ENCODE measurements around the gene SLC12A7. TPM values are rescaled to one million over a fixed set of nuclear protein-coding genes. Genes with fewer than 3 reads are reported as not detected.
"Not testable (repeated sequence)": the region's sequence is repeated elsewhere in the genome, so short reads cannot be mapped to it uniquely, and the experiment has no call there.

Gene SLC12A7
- total RNA-seq, 1 donor from 2014 or later, result 30.5 TPM

GRCh38 chr5:1127959-1128785 lies 16.3 kb upstream of the SLC12A7 start:
- Mint-ChIP-seq H3K27ac (ENCODE audit: unreplicated experiment) (no peak overlapping the region), H3K36me3 (ENCODE audit: low read depth, unreplicated experiment) (no peaks in the 10 kb centered on the region)

GRCh38 chr5:1125695-1126094 lies 13.8 kb upstream of the SLC12A7 start:
- Mint-ChIP-seq H3K27me3 (ENCODE audit: low read depth, unreplicated experiment) (peaks cover 28% of the 10 kb centered on the region), H3K4me1 (ENCODE audit: low read depth, unreplicated experiment) (peaks cover 18% of the 10 kb centered on the region)
- H3K27ac ChIP-seq (ENCODE audit: low read depth, low read length); H3K9me3 ChIP-seq (ENCODE audit: insufficient read depth, low read depth, low read length); H3K9ac ChIP-seq (ENCODE audit: low read length); H3K27ac Mint-ChIP-seq (ENCODE audit: unreplicated experiment); H3K9me3 Mint-ChIP-seq (ENCODE audit: unreplicated experiment); H2AFZ ChIP-seq (ENCODE audit: low read depth, low read length); H3K27me3 ChIP-seq (ENCODE audit: insufficient read depth, low read length); H3K36me3 Mint-ChIP-seq (ENCODE audit: low read depth, unreplicated experiment); H3K4me1 ChIP-seq (ENCODE audit: insufficient read depth, low read length); FAIRE-seq; H3K4me3 Mint-ChIP-seq (ENCODE audit: unreplicated experiment); H4K20me1 ChIP-seq (ENCODE audit: insufficient read depth, low read length); H3K4me2 ChIP-seq (ENCODE audit: low read length); H3K79me2 ChIP-seq (ENCODE audit: insufficient read depth, low read length); DNase-seq (ENCODE audit: low read depth); H3K36me3 ChIP-seq (ENCODE audit: insufficient read depth, low read length); H3K4me3 ChIP-seq (ENCODE audit: insufficient read depth, low read depth, low read length): not testable (repeated sequence)

More at GRCh38 chr5:1127959-1128785, 16.3 kb upstream of the SLC12A7 start:
- Mint-ChIP-seq H3K9me3 (ENCODE audit: unreplicated experiment) (no peaks in the 10 kb centered on the region), H3K4me1 (ENCODE audit: low read depth, unreplicated experiment) (peaks cover 14% of the 10 kb centered on the region), H3K27me3 (ENCODE audit: low read depth, unreplicated experiment) (peaks cover 28% of the 10 kb centered on the region), H3K4me3 (ENCODE audit: unreplicated experiment) (no peak overlapping the region)
- H3K4me3 ChIP-seq (ENCODE audit: insufficient read depth, low read depth, low read length), result no peak overlapping the region
- no peak overlapping the region for H3K9ac ChIP-seq (ENCODE audit: low read length)
- no peak for FAIRE-seq
- no peak for DNase-seq (ENCODE audit: low read depth)
- TF ChIP-seq CTCF (IDR thresholded peaks at IDR 0.05; ENCODE audit: insufficient read depth, low read depth, low read length) (no peak), EZH2 (IDR thresholded peaks at IDR 0.05; ENCODE audit: insufficient read depth, low read length) (no peak)
- H4K20me1 ChIP-seq (ENCODE audit: insufficient read depth, low read length), result no peaks in the 10 kb centered on the region
- peaks cover 10% of the 10 kb centered on the region for H3K27me3 ChIP-seq (ENCODE audit: insufficient read depth, low read length)
- H3K4me2 ChIP-seq (ENCODE audit: low read length), result no peak overlapping the region
- H3K79me2 ChIP-seq (ENCODE audit: insufficient read depth, low read length), result no peaks in the 10 kb centered on the region
- H3K9me3 ChIP-seq (ENCODE audit: insufficient read depth, low read depth, low read length), result no peaks in the 10 kb centered on the region
- no peaks in the 10 kb centered on the region for H3K36me3 ChIP-seq (ENCODE audit: insufficient read depth, low read length)
- no peak overlapping the region for H2AFZ ChIP-seq (ENCODE audit: low read depth, low read length)
- H3K27ac ChIP-seq (ENCODE audit: low read depth, low read length), result no peak overlapping the region
- no peaks in the 10 kb centered on the region for H3K4me1 ChIP-seq (ENCODE audit: insufficient read depth, low read length)

- Mint-ChIP-seq H3K4me1 (ENCODE audit: low read depth, unreplicated experiment) (peaks cover 21% of the 10 kb centered on the region), H3K27ac (ENCODE audit: unreplicated experiment) (no peak overlapping the region), H3K9me3 (ENCODE audit: unreplicated experiment) (no peaks in the 10 kb centered on the region), H3K4me3 (ENCODE audit: unreplicated experiment) (no peak overlapping the region), H3K36me3 (ENCODE audit: low read depth, unreplicated experiment) (no peaks in the 10 kb centered on the region), H3K27me3 (ENCODE audit: low read depth, unreplicated experiment) (peaks cover 33% of the 10 kb centered on the region)
- no peak overlapping the region for H3K9ac ChIP-seq (ENCODE audit: low read length)
- H3K4me2 ChIP-seq (ENCODE audit: low read length), result no peak overlapping the region
- H2AFZ ChIP-seq (ENCODE audit: low read depth, low read length), result no peak overlapping the region
- H3K4me3 ChIP-seq (ENCODE audit: insufficient read depth, low read depth, low read length), result no peak overlapping the region
- no peaks in the 10 kb centered on the region for H3K9me3 ChIP-seq (ENCODE audit: insufficient read depth, low read depth, low read length)
- no peak overlapping the region for H3K27ac ChIP-seq (ENCODE audit: low read depth, low read length)
- no peaks in the 10 kb centered on the region for H3K79me2 ChIP-seq (ENCODE audit: insufficient read depth, low read length)
- H3K36me3 ChIP-seq (ENCODE audit: insufficient read depth, low read length), result no peaks in the 10 kb centered on the region
- peaks cover 10% of the 10 kb centered on the region for H3K27me3 ChIP-seq (ENCODE audit: insufficient read depth, low read length)
- no peak for FAIRE-seq
- TF ChIP-seq CTCF (IDR thresholded peaks at IDR 0.05; ENCODE audit: insufficient read depth, low read depth, low read length) (no peak), EZH2 (IDR thresholded peaks at IDR 0.05; ENCODE audit: insufficient read depth, low read length) (no peak)
- H4K20me1 ChIP-seq (ENCODE audit: insufficient read depth, low read length), result no peaks in the 10 kb centered on the region
- H3K4me1 ChIP-seq (ENCODE audit: insufficient read depth, low read length), result no peaks in the 10 kb centered on the region
- no peak for DNase-seq (ENCODE audit: low read depth)
Observed at GRCh38 chr5:1125030-1125357, 13.1 kb upstream of the SLC12A7 start.

All from astrocyte (in vitro differentiated cells and primary cell).